Mesangial cell (primary cell): Measurements from ENCODE around the gene GEMIN4. TPM values are rescaled to one million over a fixed set of nuclear protein-coding genes. Genes with fewer than 3 reads are reported as not detected.

Source experiments
- total RNA-seq: library from RNA; depleted of rRNA; stranded (reverse); fragments of >200 nt; gene quantifications from 2 replicates; pipeline ENCODE4 v1.2.3, GENCODE V29; 2015

Gene GEMIN4
- total RNA-seq = 14.7 and 31.0 TPM in 2 replicates

DNA sequence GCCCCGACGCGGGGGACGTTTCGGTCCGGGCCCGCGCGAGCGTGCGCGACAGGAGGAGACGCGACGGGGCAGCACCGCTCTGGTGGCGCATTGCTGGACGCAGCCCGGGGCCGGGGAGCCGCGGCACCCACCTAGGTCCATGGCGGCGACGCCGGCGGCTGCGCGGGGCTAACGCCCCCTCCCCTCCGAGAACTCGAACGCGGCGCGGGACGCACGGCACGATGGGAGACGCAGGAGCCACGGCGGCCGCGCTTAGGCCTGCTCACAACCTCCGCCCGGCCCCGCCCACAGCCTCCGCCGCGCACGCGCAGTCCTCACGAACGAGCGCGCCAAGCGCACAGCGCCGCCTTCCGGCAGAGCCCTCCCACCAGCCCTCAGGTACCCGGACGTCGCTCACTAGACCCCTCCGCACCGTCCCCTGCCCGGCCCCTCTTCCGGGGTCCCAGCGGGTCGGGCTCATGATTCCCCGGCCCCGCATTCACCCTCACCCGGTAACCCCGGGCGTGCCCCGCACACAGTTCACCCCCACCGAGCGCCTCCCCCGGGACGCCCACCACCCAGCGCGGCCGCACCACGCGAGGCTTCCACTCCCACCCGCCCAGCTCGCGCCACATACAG lies at the start of gene GEMIN4:
Gene GEMIN4 (minus strand): TSS at position 263 of the 618 bp plus-strand sequence. CDS start 122 bp downstream, at position 141.

DNA sequence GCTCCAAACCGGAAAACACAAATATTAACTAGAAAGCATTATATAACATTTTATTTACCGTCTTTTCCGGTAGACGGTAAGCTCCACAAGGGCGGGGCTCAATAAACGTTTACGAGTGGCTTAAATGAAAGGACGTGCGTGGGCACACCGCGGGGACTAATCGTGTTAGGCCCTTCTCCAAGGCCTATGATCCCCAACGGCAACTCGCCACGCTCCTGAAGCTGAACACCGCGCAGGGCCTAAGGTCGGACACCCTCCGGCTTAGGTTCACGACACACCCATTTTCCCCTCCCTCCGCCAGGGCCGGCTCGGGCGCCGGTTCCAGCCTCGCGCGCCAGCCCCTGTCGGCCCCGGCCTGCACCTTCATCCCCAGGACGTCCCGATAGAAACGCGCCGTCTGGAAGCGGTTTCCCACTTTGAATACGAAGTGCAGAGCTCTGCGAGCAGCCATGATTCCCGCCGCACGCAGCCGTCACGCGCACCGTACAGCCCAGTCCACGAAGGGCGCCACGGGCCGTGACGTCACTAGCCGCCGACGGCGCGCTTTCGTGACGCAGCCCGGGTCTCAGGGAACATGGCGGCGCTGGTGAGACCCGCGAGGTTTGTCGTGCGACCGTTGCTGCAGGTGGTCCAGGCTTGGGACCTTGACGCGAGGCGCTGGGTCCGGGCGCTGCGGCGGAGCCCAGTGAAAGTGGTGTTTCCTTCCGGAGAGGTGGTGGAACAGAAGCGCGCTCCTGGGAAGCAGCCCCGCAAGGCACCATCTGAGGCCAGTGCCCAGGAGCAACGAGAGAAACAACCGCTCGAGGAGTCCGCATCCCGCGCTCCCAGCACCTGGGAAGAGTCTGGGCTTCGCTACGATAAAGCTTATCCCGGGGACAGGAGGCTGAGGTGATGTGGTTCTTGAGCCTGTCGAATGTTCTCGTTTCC lies 30.0 kb upstream of the GEMIN4 start, which contains the start of the genes GLOD4 and MRM3:
Gene GLOD4 (minus strand): TSS at position 476 of the 927 bp plus-strand sequence. CDS start 25 bp downstream, at position 451.
Gene MRM3 (plus strand): TSS at position 549 of the 927 bp plus-strand sequence. CDS start 26 bp downstream, at position 575.

GRCh38 chr17:732067-732901 lies 19.8 kb downstream of the GEMIN4 start, which contains the start of gene TLCD3A:
Gene TLCD3A (plus strand): TSS chr17:732596. CDS start chr17:732648, 52 bp downstream.

Other genes with a start within 250 kb of the GEMIN4 start
- 15.6 and 25.3 TPM in 2 replicates for gene VPS53, start 37.4 kb downstream of the GEMIN4 start, total RNA-seq
- gene TLCD3A, start 19.7 kb downstream of the GEMIN4 start, total RNA-seq = 24.0 and 37.0 TPM in 2 replicates
- gene GLOD4, start 30.0 kb upstream of the GEMIN4 start, total RNA-seq = 30.3 and 48.9 TPM in 2 replicates
- 24.4 and 26.2 TPM in 2 replicates for gene MRM3, start 30.1 kb upstream of the GEMIN4 start, total RNA-seq
- gene NXN, start 227.5 kb upstream of the GEMIN4 start, total RNA-seq = 71.5 and 72.2 TPM in 2 replicates
- gene TIMM22, start 244.9 kb upstream of the GEMIN4 start, total RNA-seq = 13.1 and 18.1 TPM in 2 replicates